Fibroblast of skin of right biceps (primary cell): ENCODE results near the gene EXOSC5.
"Not testable (repeated sequence)": the region's sequence is repeated elsewhere in the genome, so short reads cannot be mapped to it uniquely, and the experiment has no call there.

Experiments used
- DNase-seq: peaks from one replicate; pipeline ENCODE4 v3.0.0-alpha.2; 2013

EXOSC5 gene

DNA sequence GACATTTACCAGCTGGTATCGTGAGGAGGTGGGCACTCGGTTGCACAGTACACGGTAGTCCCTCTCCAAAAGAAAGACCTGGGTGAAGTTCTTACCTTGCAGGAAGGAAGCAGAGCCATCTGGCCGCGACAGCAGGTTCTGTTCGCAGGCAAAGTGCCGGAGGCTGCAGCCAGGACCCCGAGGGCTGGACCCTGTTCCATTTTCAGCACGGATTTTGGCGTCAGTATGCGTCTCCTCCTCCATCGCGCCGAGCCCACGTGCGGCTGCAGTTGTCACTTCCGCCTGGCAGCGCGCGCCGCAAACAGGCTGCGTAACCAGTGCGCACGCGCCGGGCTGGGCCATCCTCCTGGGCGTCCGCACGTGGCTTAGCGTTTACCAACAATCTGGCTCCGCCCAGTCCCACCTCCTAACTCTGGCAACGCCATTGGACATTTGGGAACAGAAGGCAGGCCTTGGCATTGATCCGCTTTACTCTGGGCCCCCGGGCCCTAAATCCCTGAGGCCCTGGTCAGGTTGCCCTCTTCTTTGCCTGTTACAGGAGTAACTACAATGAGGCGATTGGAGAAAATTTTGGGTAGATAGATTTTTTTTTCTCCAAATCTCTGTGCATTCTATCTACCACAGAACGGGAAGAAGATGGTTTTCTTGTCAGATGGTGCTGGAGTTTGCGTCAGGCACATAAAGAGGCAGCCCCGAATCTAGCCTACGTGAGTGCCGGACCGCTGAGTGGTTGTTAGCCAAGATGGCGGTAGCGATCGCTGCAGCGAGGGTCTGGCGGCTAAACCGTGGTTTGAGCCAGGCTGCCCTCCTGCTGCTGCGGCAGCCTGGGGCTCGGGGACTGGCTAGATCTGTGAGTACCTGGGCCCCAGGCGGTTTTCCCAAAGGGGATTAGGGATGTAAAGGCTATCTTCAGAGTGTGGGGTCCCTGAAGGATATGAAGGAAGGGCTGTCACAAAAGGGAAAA is at the start of gene EXOSC5, which contains the start of gene BCKDHA:
Gene EXOSC5, minus strand, starts transcription at position 274 of the 964 bp plus-strand sequence. Its CDS starts 31 bp downstream, at position 243.
Gene BCKDHA, plus strand, starts transcription at position 733 of the 964 bp plus-strand sequence. Its CDS starts 10 bp downstream, at position 743.
- DNase-seq = peak; percentile 100

DNA sequence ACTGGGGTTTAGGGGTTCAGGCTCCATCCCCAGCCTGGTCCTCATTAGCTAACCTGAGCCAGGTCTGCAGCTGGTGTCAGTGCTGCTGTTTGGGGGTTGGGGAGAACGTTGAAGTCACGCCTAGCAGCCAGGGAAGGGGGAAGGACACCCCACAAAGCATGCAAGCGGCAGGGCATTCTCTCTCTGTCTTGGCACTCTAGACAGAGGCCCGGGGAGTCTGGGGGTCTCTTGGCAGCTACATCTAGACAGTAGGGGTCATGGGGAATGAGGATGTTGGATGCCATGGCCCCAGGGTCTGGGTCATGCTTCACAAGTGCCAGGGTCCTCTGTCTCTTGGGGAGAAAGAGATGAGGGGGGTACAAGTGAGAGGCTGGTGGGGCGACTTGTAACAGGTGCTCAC is 48.4 kb upstream of the EXOSC5 start:
- no peak for DNase-seq

DNA sequence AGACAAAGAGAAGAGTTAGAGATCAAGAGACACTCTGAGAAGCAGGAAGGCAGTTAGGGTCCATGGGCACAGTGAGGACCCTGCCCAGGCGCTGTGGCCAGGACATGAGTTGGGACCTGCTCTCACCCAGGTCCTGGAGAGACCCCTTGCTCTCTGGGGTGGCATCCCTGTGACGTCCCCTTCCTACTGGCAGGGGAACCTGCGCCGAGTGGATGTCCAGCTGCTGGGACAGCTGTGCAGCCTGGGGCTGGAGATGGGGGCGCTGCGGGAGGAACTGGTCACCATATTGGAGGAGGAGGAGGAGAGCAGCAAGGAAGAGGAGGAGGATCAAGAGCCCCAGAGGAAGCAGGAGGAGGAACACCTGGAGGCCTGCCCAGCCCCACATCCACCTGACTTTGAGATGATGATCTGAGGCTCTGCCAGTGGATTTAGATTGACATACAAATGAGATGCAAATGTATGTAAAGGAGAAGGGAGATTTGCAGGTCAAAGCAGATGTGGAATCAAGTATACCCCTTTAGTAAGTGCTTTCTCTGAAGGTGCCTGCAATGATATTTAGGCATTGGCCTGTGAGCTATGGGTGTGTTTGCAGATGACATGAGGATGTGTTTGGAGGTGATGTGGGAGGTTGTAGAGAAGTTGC is 46.8 kb upstream of the EXOSC5 start:
- DNase-seq = no peak

DNA sequence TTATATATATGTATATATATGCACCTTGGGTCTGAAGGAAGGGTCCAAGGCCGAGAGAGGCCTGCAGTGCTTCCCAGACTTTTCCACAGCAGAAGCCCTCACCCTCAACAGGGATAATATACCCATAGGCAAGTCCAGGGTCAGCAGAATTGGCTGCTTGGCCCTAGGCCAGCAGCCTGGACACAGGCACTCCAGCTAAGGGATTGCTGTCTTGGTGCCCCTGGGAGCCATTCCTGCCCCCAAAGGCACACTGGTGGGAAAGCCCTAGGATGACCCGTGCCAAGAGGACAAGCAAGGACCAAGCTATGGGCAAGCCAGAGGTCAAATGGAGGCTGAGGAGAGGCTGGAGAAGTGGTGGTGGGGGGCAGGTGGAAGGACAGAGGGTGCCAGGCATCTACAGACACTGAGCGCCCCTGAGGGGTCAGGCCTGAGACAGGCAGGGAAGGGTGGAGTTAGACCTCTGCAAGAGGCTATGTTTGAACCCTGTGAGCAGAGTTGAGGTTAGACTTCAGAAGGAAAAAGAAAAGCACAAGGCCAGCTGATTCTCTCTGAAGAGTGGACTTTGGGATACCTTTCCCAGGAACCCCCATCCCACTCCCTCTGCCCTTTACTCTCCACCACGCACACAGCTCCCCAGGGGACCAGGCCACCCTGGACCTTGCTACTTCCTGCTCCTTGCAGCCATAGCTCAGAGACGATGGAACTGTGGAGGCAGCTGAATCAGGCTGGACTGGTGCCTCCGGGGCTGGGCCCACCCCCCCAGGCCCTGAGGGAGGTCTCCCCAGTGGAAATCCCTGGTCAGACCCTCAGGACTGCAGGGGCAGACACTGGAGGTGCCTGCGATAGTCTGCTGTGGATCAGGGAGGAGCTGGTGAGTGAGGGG is 45.6 kb upstream of the EXOSC5 start, which contains the start of gene ERICH4:
Gene ERICH4, plus strand, starts transcription at position 684 of the 883 bp plus-strand sequence. Its CDS starts 14 bp downstream, at position 698.
- DNase-seq = no peak

DNA sequence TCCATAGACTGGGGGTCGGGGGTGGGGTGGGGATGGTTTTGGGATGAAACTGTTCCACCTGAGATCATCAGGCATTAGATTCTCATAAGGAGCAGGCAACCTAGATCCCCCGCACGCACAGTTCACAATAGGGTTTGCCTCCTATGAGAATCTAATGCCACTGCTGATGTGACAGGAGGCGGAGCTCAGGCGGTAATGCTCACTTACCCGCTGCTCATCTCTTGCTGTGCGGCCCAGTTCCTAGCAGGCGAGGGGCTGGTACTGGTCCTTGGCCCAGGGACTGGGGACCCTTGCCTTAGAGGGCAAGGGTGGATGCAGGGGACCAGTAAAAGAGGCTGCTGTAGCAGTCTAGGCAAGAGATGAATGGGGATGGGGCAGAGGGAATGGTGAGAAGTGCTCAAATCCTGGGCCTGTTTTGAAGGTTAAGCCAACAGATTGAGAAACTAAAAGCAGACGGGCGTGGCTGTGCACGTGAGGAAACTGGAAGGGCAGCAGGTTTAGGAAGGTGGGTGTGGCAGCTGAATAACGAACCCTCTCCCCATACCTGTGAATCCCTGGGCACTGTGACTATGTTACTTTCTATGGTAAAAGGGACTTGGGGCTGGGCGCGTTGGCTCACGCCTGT is 44.3 kb upstream of the EXOSC5 start:
- DNase-seq = no peak

DNA sequence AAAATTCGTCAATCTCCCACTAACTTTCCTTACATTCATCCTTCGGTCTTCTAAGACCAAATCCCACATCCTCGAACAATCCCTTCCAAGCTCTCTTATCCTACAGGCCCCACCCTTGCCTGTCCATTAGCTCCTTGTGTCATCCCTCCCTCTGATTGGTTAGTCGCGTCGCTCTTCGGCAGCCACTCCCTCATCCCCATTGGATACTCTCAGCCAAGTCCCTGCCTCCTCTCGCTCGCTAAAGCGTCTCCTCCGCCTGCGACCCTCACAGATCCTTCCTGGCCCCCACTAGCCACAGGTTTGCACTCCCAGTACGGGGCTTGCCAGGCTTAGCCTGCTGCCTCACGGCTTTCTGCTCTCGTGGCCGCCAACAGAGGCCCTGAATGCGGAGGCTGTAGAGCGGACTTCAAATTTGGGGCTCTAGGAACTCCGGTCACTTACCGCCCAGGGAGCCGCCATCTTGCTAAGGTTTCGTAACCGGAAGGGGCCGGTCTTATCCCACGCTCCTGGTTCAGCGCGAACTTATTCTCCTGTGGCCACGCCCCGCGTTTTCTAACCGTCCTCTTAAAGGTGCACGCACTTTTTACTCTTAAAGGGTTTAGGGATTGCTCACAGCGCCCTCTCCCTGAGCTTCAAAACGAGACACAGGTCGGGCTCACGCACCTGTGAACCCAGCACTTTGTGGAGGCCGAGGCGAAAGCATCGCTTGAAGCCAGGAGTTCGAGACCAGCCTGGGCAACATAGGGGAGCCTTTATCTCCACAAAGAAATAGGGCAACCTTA is 42.5 kb upstream of the EXOSC5 start, which contains the start of gene DMAC2:
Gene DMAC2, minus strand, starts transcription at position 472 of the 782 bp plus-strand sequence. Its CDS starts 13 bp downstream, at position 459.
- peak; percentile 98 for DNase-seq

DNA sequence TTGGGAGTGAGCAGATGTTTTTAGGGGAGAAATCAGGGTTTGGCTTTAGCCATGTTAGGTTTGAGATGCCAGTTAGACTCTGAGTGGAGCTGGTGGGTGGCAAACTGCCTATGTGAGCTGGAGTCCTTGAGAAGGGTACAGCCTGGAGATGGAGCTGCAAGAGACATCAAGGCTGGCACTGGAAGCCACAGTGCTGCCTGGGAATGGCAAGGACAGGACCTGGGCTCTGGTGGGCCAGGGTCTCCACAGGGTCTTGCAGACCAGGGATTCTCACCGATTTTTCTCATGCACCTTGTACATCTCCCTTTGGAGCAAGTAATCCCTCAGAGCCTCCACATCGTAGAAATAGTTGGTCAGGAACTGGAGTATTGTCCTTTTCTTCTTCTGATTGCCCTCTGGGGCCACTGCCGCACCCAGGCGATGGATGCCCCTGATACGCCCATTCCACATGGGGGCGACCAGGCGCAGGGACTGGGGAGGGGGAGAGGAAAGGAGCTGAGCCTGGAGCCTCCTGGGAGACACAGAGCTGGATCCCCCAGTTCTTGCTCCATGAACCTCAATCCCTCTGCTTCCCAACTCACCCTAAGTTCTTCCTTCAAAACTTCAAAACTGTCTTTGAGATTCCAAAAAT is 40.9 kb upstream of the EXOSC5 start:
- DNase-seq = no peak

DNA sequence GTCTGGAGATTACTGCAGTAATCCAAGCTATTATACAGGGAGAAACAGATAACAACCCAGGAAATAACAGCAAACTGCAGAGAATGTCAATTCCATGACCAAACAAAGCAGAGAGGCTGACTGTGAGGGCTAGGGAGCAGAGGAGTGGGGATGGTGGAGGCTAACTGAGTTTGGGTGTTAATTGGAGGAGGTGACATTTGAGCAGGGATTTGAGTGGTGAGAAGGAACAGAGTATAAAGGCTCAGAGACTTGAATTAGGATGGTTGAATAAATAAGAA is 39.5 kb upstream of the EXOSC5 start:
- no peak for DNase-seq

DNA sequence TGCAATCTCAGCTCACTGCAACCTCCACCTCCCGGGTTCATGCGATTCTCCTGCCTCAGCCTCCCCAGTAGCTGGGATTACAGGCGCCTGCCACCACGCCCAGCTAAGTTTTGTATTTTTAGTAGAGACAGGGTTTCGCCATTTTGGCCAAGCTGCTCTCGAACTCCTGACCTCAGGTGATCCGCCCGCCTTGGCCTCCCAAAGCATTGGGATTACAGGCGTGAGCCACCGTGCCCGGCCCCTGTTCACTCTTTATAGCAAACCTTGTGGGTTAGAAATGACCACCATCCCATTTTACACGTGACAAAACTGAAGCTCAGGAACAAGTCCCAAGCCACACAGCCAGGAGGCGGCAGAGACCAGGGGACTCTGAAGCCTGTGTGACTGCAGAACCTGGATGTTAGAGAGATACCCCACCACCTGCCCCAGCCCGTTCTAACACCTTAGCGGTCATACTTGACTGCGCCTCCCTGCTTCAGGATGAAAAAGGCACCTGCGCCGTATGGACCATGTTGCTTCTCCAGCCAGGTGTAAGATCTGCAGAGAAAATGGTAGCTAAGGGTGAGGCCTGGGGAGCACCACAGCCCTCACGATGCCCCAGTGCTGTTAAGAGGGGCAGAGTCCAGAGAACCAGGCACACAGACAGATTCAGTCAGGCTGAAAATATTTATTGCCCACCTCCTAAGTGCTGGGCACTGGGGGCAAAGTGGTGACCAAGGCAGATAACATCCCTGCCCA is 38.9 kb upstream of the EXOSC5 start:
- no peak for DNase-seq

DNA sequence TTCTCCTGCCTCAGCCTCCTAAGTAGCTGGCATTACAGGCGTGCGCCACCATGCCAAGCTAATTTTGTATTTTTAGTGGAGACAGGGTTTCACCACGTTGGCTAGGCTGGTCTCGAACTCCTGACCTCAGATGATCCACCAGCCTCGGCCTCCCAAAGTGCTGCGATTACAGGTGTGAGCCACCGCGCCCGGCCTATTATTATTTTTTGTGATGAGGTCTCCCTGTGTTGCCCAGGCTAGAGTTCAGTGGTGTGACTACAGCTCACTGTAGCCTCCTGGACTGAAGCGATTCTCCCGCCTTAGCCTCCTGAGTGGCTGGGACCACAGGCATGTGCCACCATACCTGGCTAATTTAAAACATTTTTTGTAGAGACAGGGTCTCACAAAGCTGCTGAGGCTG is 38.2 kb upstream of the EXOSC5 start:
- not testable (repeated sequence) for DNase-seq

DNA sequence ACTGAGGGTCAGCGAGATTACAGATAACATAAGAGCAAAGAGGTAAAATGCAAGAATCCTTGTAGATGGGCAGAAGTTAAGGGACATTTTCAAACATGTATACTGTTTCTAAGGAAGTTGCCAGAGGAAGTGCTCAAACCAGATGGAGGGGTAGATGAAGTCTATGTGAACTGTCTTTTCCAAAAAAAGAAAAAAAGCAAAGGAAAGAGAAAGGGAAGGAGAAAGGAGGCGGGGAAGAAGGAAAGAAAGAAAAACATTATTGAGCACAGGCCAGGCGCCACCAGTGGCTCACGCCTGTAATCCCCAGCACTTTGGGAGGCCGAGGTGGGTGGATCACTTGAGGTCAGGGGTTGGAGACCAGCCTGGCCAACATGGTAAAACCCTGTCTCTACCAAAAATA is 37.3 kb upstream of the EXOSC5 start:
- DNase-seq = no peak

DNA sequence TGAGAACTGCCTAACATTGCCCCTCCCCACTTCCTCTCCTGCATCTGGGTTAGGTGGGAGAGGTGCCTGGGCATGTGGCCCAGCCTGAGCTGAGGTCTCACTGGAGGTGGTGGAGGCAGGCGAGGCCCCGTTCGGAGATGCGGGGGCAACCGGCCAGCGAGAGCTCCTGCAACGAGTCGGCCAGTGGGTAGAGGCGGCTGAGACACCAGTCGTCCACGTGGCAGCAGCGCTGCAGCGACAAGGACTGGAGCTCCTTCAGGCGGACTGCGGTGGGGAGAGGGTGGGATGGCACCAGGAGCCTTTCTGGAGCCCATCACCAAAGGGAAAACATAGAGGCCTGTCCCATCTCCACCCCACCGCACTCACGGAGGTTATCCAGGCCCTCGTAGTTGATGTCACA is 36.0 kb upstream of the EXOSC5 start:
- no peak for DNase-seq

DNA sequence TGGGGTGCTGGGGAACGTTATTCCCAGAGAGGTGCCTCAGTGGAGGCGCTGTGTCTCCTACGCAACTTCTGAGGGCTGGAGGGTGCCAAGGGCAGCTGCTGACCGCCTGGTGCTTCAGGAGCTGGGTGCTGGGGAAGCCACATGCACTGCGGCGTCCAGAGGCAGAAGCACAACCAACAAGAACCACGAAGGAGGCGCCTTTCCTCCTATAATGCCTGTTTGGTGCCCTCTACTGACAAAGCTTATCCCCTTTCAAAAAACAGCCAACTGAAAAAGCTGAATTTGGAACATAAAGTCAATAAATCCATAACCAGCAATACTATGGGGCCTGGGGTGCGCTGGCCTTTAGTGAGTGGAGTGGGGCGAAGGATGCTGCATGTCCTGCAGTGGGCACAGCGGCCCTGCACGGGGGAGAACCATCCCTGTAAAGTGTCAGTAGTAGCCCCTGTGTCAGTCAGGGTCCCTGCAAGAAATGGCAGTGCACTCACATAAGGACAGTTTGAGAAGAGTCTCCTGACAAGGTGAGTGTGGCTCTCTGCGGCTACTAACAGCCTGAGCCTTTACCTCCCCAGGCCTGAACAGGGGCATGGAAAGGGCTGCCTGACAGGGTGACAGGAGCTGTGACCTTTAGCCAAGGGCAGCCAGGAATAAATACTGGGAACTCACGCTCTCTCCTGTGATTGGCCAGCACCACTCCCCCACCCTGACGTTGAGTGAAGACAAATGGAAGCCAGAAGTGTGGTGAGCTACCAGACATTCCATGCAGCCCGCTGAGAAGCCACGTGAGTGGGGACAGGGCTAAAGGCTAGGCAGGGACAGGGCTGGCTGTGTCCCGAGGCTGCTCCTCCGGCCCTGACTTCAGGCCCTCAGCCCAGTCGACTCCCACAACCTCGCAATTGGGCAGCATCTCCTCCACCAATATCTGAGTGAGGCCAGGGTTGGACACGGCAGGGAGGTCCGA is 34.5 kb upstream of the EXOSC5 start:
- DNase-seq = peak; percentile 28

DNA sequence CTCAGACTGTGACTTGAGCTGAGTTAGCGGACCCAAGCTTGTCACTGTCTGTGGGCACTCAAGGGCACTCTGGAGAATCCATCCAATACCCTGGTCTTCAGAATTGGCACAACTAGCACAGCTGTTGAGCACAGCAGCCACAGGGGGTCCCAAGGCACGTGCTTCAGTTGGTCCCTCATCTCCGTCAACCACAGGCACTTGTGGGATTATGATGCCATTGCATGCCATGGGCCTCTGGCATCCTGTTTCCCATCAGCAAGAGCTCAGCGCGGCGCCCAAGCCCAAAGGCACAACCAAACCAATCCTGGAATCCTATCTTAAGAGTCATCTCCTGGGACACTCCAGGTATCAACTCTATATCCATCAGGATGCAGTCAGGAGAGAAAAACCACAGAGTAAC is 33.8 kb upstream of the EXOSC5 start:
- DNase-seq = no peak

DNA sequence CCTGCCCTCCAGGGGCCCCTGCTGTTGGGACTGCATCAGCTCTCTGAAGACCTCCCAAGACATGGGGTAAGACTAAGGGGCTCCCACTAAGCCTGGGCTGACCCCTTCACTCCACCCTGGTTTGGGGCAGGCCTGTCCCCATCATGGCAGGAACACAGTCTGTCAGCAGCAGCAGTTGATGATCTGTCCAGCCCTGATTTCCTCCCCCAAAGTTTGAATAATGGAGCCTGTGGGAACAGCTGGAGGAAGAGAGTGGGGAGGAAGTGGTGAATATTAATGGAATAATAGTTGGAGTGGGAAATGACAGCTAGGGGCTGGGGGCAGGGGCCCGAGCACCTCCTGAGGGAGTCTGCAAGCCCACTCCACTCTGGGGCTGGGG is 31.3 kb upstream of the EXOSC5 start:
- peak; percentile 10 for DNase-seq

DNA sequence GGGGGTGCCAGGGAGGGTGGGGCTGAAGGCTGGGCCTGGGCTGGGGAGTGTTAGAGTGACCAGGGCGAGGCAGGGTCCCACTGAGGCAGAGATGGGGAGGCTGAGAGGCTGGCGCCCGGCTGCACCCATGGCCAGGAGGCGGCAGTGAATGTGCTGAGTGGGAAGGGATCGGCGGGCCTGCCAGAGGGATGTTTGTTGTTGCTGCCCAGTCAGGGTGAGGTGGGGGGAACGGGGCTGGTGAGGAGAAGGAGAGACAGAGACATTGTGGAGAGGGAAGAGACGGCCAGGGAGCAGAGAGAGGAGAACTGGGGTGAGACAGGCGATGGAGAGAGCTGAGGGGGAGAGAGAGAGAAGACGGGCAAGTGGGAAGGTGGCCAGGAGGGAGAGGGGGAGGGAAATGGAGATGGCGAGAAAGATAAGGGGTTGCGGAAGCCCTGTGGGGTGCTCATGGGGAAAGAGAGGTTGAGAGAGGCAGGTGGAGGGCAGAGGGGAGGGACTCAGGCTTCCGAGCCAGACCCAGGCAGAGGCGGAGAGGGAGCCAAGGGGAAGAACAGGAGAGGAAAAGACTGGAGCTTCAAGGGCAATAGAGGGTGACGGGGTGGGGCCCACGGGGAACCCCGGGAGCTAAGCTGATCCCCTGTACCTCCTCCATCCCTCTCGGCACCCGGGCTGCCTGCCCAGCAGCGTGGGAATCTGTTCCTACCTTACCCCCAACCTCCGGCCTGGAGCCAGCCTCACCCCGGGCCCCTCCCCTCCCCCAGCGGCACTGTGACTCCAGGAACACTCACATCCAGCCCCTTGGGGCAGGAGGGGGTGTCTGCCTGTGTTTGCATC is 30.7 kb upstream of the EXOSC5 start:
- DNase-seq = peak; percentile 15

DNA sequence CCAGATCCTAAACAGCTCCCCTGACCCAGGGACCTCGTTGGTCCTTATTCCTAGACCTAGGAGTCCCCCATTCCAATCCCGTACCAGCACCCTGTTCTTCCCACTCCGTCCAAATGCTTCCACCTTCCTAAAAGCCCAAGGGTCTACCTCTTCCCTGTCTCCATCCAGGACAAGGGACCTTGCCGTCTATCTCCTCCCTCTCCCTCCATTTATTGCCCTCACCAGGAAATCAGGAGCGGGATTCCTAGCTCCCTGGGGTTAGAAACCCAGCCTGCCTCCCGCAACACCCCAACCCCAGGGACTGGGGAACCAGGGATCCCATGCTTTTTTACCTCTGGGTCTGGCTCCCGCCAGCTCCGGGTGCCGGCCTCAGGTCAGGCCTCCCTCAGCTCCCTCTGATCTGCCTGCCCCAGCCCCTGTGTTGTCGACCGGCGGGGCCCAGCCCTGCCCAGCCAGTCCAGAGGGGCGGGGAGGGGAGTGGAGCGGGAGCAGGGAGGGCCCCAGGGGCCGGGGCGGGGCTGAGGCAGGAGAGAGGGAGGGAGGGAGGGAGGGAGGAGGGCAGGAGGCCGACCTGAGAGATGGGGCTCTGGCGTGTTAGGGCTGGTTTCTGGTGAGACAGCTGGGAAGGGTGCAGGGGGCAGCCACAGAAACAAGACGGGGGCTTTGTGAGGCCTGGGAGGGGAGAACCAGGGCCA is 29.9 kb upstream of the EXOSC5 start, which contains the start of gene B3GNT8:
Gene B3GNT8, minus strand, starts transcription at position 423 of the 695 bp plus-strand sequence. CDS start 596 bp downstream, outside the sequence.
- DNase-seq = peak; percentile 67
